ENCODE data around the gene APOL3. TPM values are rescaled to one million over a fixed set of nuclear protein-coding genes. Genes with fewer than 3 reads are reported as not detected.

APOL3 gene
- total RNA-seq, 1 donor, result 13.8 TPM

DNA sequence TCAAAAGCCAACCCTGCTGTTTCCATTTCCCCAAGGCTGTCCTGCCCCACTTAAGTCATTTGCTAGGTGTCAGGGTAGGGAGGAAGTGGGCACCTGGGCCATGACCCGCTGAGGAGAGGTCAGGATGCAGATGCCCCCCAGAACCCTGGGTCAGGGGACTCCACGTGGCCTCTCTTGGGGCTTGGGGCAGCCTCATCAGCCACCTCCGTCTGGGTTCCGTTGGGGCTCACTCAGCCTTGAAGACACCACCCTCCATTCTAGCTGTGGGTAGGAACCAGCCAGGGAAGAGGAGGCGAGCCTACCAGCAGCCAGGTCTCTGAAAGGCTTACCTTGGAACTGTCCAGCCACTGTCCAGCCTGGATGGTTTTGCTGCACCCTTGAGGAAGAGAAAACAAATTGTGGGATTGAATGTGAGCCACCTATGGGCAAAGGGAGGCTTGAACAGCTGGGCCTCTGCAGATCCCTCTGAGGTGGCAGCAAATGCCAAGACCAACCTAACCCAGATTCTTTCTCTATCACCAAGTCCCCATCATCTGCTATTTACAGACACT is 38.5 kb upstream of the APOL3 start:
- Histone ChIP-seq H3K4me3 (ENCODE audit: insufficient read depth, low read length) (no peak overlapping the region), H3K4me2 (ENCODE audit: insufficient read depth, low read length) (no peak overlapping the region), H3K4me1 (ENCODE audit: insufficient read depth, low read length) (peaks cover 18% of the 10 kb centered on the region), H3K36me3 (ENCODE audit: insufficient read depth, low read length) (no peaks in the 10 kb centered on the region), H3K27ac (ENCODE audit: low read depth, low read length) (no peak overlapping the region), H3K9me3 (ENCODE audit: low read depth, low read length) (no peaks in the 10 kb centered on the region), H4K20me1 (ENCODE audit: insufficient read depth, low read length) (no peaks in the 10 kb centered on the region), H3K27me3 (ENCODE audit: insufficient read depth, low read length) (no peaks in the 10 kb centered on the region), H3K79me2 (ENCODE audit: insufficient read depth, low read length) (no peaks in the 10 kb centered on the region), H2AFZ (ENCODE audit: low read length) (no peak overlapping the region)
- no peak for DNase-seq (ENCODE audit: insufficient read length, low spot score, missing footprints)
- TF ChIP-seq, protein P1, sequence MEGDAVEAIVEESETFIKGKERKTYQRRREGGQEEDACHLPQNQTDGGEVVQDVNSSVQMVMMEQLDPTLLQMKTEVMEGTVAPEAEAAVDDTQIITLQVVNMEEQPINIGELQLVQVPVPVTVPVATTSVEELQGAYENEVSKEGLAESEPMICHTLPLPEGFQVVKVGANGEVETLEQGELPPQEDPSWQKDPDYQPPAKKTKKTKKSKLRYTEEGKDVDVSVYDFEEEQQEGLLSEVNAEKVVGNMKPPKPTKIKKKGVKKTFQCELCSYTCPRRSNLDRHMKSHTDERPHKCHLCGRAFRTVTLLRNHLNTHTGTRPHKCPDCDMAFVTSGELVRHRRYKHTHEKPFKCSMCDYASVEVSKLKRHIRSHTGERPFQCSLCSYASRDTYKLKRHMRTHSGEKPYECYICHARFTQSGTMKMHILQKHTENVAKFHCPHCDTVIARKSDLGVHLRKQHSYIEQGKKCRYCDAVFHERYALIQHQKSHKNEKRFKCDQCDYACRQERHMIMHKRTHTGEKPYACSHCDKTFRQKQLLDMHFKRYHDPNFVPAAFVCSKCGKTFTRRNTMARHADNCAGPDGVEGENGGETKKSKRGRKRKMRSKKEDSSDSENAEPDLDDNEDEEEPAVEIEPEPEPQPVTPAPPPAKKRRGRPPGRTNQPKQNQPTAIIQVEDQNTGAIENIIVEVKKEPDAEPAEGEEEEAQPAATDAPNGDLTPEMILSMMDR (IDR thresholded peaks at IDR 0.05; ENCODE audit: extremely low read depth, low read depth, low read length), result no peak

DNA sequence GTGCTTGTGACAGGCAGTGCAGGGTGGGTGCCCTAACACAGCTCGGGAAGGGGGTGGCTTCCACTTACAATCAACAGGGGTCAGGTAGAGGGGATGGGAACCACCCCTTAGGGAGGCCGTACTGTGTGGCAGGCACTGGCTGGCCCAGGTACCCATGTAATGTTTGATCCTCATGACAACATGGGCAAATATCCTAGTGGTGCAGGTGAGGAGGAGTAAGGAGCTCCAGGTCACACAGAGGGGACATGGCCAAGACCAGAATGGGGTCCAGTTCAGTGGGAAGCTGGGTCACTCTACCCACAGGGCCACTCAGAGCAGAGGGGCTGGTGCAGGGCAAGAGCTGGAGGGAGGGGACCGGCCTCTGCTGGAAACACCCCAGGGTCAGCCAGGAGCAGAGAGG is 38.0 kb upstream of the APOL3 start:
- H3K4me1 ChIP-seq (ENCODE audit: insufficient read depth, low read length), result peaks cover 18% of the 10 kb centered on the region
- H3K27ac ChIP-seq (ENCODE audit: low read depth, low read length), result no peak overlapping the region
- no peaks in the 10 kb centered on the region for H4K20me1 ChIP-seq (ENCODE audit: insufficient read depth, low read length)
- TF ChIP-seq, protein P1 (IDR thresholded peaks at IDR 0.05; ENCODE audit: extremely low read depth, low read depth, low read length), result no peak
- no peaks in the 10 kb centered on the region for H3K27me3 ChIP-seq (ENCODE audit: insufficient read depth, low read length)
- no peak overlapping the region for H3K4me2 ChIP-seq (ENCODE audit: insufficient read depth, low read length)
- no peaks in the 10 kb centered on the region for H3K79me2 ChIP-seq (ENCODE audit: insufficient read depth, low read length)
- no peak overlapping the region for H2AFZ ChIP-seq (ENCODE audit: low read length)
- no peaks in the 10 kb centered on the region for H3K36me3 ChIP-seq (ENCODE audit: insufficient read depth, low read length)
- DNase-seq (ENCODE audit: insufficient read length, low spot score, missing footprints), result no peak
- no peaks in the 10 kb centered on the region for H3K9me3 ChIP-seq (ENCODE audit: low read depth, low read length)
- H3K4me3 ChIP-seq (ENCODE audit: insufficient read depth, low read length), result no peak overlapping the region

- Histone ChIP-seq H3K27ac (ENCODE audit: low read depth, low read length) (no peak overlapping the region), H3K79me2 (ENCODE audit: insufficient read depth, low read length) (no peaks in the 10 kb centered on the region), H4K20me1 (ENCODE audit: insufficient read depth, low read length) (no peaks in the 10 kb centered on the region), H3K4me2 (ENCODE audit: insufficient read depth, low read length) (peak overlapping the region; percentile 29), H3K9me3 (ENCODE audit: low read depth, low read length) (no peaks in the 10 kb centered on the region), H3K4me1 (ENCODE audit: insufficient read depth, low read length) (peaks cover 18% of the 10 kb centered on the region), H3K4me3 (ENCODE audit: insufficient read depth, low read length) (peak overlapping the region; percentile 7), H3K27me3 (ENCODE audit: insufficient read depth, low read length) (no peaks in the 10 kb centered on the region), H2AFZ (ENCODE audit: low read length) (no peak overlapping the region), H3K36me3 (ENCODE audit: insufficient read depth, low read length) (no peaks in the 10 kb centered on the region)
- no peak for DNase-seq (ENCODE audit: insufficient read length, low spot score, missing footprints)
- TF ChIP-seq, protein P1 (IDR thresholded peaks at IDR 0.05; ENCODE audit: extremely low read depth, low read depth, low read length), result no peak
These were observed 37.1 kb upstream of the APOL3 start for GRCh38 chr22:36197514-36198146.

- peaks cover 18% of the 10 kb centered on the region for H3K4me1 ChIP-seq (ENCODE audit: insufficient read depth, low read length)
- H3K79me2 ChIP-seq (ENCODE audit: insufficient read depth, low read length), result no peaks in the 10 kb centered on the region
- H3K36me3 ChIP-seq (ENCODE audit: insufficient read depth, low read length), result no peaks in the 10 kb centered on the region
- DNase-seq (ENCODE audit: insufficient read length, low spot score, missing footprints), result peak; percentile 69
- TF ChIP-seq, protein P1 (IDR thresholded peaks at IDR 0.05; ENCODE audit: extremely low read depth, low read depth, low read length), result no peak
- H3K27me3 ChIP-seq (ENCODE audit: insufficient read depth, low read length), result no peaks in the 10 kb centered on the region
- no peak overlapping the region for H3K27ac ChIP-seq (ENCODE audit: low read depth, low read length)
- H2AFZ ChIP-seq (ENCODE audit: low read length), result peak overlapping the region; percentile 74
- no peaks in the 10 kb centered on the region for H3K9me3 ChIP-seq (ENCODE audit: low read depth, low read length)
- H3K4me3 ChIP-seq (ENCODE audit: insufficient read depth, low read length), result no peak overlapping the region
- no peaks in the 10 kb centered on the region for H4K20me1 ChIP-seq (ENCODE audit: insufficient read depth, low read length)
- peak overlapping the region; percentile 29 for H3K4me2 ChIP-seq (ENCODE audit: insufficient read depth, low read length)
These were observed 36.5 kb upstream of the APOL3 start for GRCh38 chr22:36197065-36197440.
